CD4-positive, CD25-positive, alpha-beta regulatory T cell (primary cell): ENCODE data around the gene MAPK12. TPM values are rescaled to one million over a fixed set of nuclear protein-coding genes. Genes with fewer than 3 reads are reported as not detected.
A peak's percentile ranks its signal among the peaks of the same experiment; 100 is the strongest.

Source experiments
- ATAC-seq, 2 donors: fragments of 150-1000 bp; cut with Tn5 transposase; one replicate each; pipeline ENCODE4 v1.10.0; 2021; ENCODE audit warnings: low read depth in 2 of 2, moderate number of reproducible peaks in 2 of 2, moderate library complexity in 1 of 2
- DNase-seq, 3 donors: peaks; one replicate each; pipeline versions ENCODE4 v3.0.0 to v3.0.0-alpha.2; 2012 to 2022; ENCODE audit warnings: mixed read lengths in 1 of 3
- H3K27ac ChIP-seq: one replicate; pipeline ENCODE4 v1.7.0; 2013; ENCODE audit warnings: mild to moderate bottlenecking, low read length; ENCODE audit not compliant: insufficient read depth, poor library complexity, severe bottlenecking
- H3K27me3 ChIP-seq: one replicate; pipeline ENCODE4 v1.7.0; 2013; ENCODE audit warnings: low read length; ENCODE audit not compliant: control insufficient read depth, insufficient read depth
- H3K36me3 ChIP-seq: one replicate; pipeline ENCODE4 v1.7.0; 2013; ENCODE audit warnings: mild to moderate bottlenecking, low read length, moderate library complexity; ENCODE audit not compliant: control insufficient read depth, insufficient read depth
- H3K4me1 ChIP-seq: 2 replicates; pipeline ENCODE4 v1.7.0; 2013; ENCODE audit warnings: mild to moderate bottlenecking, low read length; ENCODE audit not compliant: insufficient read depth, control insufficient read depth, poor library complexity, severe bottlenecking
- H3K4me3 ChIP-seq: one replicate; pipeline ENCODE4 v1.7.0; 2013; ENCODE audit warnings: low read depth, mild to moderate bottlenecking, low read length, moderate library complexity
- H3K9me3 ChIP-seq, 2 experiments: 1 replicate in 1 of 2; 2 replicates in 1 of 2; pipeline ENCODE4 v1.7.0; 2013; ENCODE audit warnings: low read length in 2 of 2, mild to moderate bottlenecking in 1 of 2, moderate library complexity in 1 of 2; ENCODE audit not compliant: control insufficient read depth in 2 of 2
- H3K27ac Mint-ChIP-seq, 3 donors: one replicate each; pipeline ENCODE4 v1.8.0; 2020 to 2022; ENCODE audit warnings: mild to moderate bottlenecking in 3 of 3, mixed read lengths in 3 of 3, moderate library complexity in 2 of 3
- H3K27me3 Mint-ChIP-seq: one replicate; pipeline ENCODE4 v1.8.0; 2022; ENCODE audit warnings: mild to moderate bottlenecking, mixed read lengths
- H3K36me3 Mint-ChIP-seq: one replicate; pipeline ENCODE4 v1.8.0; 2020; ENCODE audit warnings: mixed read lengths
- H3K4me1 Mint-ChIP-seq, 4 donors: one replicate each; pipeline ENCODE4 v1.8.0; 2020 to 2022; ENCODE audit warnings: mixed read lengths in 4 of 4, mild to moderate bottlenecking in 1 of 4
- H3K4me3 Mint-ChIP-seq, 4 donors: one replicate each; pipeline ENCODE4 v1.8.0; 2020 to 2022; ENCODE audit warnings: mild to moderate bottlenecking in 4 of 4, mixed read lengths in 4 of 4, moderate library complexity in 3 of 4
- H3K9me3 Mint-ChIP-seq, 7 donors: one replicate each; pipeline ENCODE4 v1.8.0; 2020 to 2022; ENCODE audit warnings: mixed read lengths in 7 of 7, mild to moderate bottlenecking in 3 of 7, moderate library complexity in 2 of 7
- polyA plus RNA-seq, 4 donors: library from polyadenylated mRNA; unstranded; fragments of 300-500 nt; fragmentation: Illumina TruSeq; gene quantifications; one replicate each; pipeline ENCODE4 v1.2.3, GENCODE V29; 2021
- total RNA-seq: library from RNA; stranded (reverse); gene quantifications from one replicate; pipeline ENCODE4 v1.2.3, GENCODE V29; 2022

The MAPK12 gene
- total RNA-seq, result 2.0 TPM
- polyA plus RNA-seq, result under 1 TPM in 2 of 4 donors, not detected in 2; 0.03 to 0.05 TPM

GRCh38 chr22:50261615-50262459 is at the start of gene MAPK12:
TSS of gene MAPK12 (minus strand) at chr22:50261683. CDS start at chr22:50261509, 174 bp downstream.
- peaks cover 12% of the 10 kb centered on the region for H3K4me1 ChIP-seq
- Mint-ChIP-seq H3K4me1 (peaks cover 0 to 10% (median under 1%) of the 10 kb centered on the region in 4 donors), H3K27me3 (peaks cover 34% of the 10 kb centered on the region), H3K9me3 (no peaks in the 10 kb centered on the region), H3K4me3 (peak within 1 kb of the TSS in 3 of 4 donors; percentile 38 to 70 (median 46)), H3K36me3 (no peaks in the 10 kb centered on the region), H3K27ac (peak within 1 kb of the TSS in 1 of 3 donors; percentile 26)
- H3K36me3 ChIP-seq, result no peaks in the 10 kb centered on the region
- no peak within 1 kb of the TSS for H3K27ac ChIP-seq
- H3K4me3 ChIP-seq, result no peak within 1 kb of the TSS
- H3K9me3 ChIP-seq, result no peaks in the 10 kb centered on the region
- ATAC-seq (no peak), DNase-seq (no peak)
- no peaks in the 10 kb centered on the region for H3K27me3 ChIP-seq

GRCh38 chr22:50310949-50311444 is 49.5 kb upstream of the MAPK12 start:
- Histone ChIP-seq H3K27me3 (no peaks in the 10 kb centered on the region), H3K36me3 (no peaks in the 10 kb centered on the region), H3K9me3 (no peaks in the 10 kb centered on the region), H3K4me1 (peaks cover 28% of the 10 kb centered on the region), H3K27ac (no peak overlapping the region), H3K4me3 (no peak overlapping the region)
- ATAC-seq (no peak), DNase-seq (no peak)
- Mint-ChIP-seq H3K9me3 (peaks cover 0 to 1% (median 0%) of the 10 kb centered on the region in 7 donors), H3K27ac (peak overlapping the region in 1 of 3 donors; percentile 76), H3K36me3 (no peaks in the 10 kb centered on the region), H3K27me3 (peaks cover 12% of the 10 kb centered on the region), H3K4me1 (peaks cover 0 to 26% (median 12%) of the 10 kb centered on the region in 4 donors), H3K4me3 (no peak overlapping the region)

- ATAC-seq (no peak), DNase-seq (no peak)
- Mint-ChIP-seq H3K27ac (peak overlapping the region in 1 of 3 donors; percentile 85), H3K27me3 (peaks cover 21% of the 10 kb centered on the region), H3K36me3 (no peaks in the 10 kb centered on the region), H3K9me3 (peaks cover 0 to 1% (median 0%) of the 10 kb centered on the region in 7 donors), H3K4me1 (peaks cover 0 to 25% (median 8%) of the 10 kb centered on the region in 4 donors), H3K4me3 (no peak overlapping the region)
- no peak overlapping the region for H3K27ac ChIP-seq
- no peaks in the 10 kb centered on the region for H3K36me3 ChIP-seq
- H3K27me3 ChIP-seq, result no peaks in the 10 kb centered on the region
- H3K4me3 ChIP-seq, result no peak overlapping the region
- H3K9me3 ChIP-seq, result no peaks in the 10 kb centered on the region
- H3K4me1 ChIP-seq, result peaks cover 29% of the 10 kb centered on the region
Measured at GRCh38 chr22:50310031-50310722, 48.7 kb upstream of the MAPK12 start.

GRCh38 chr22:50309601-50309991 is 48.1 kb upstream of the MAPK12 start:
- H3K9me3 ChIP-seq, result no peaks in the 10 kb centered on the region
- peaks cover 23% of the 10 kb centered on the region for H3K4me1 ChIP-seq
- Mint-ChIP-seq H3K9me3 (peaks cover 0 to 1% (median 0%) of the 10 kb centered on the region in 7 donors), H3K4me1 (peaks cover 0 to 22% (median 8%) of the 10 kb centered on the region in 4 donors), H3K4me3 (no peak overlapping the region), H3K36me3 (no peaks in the 10 kb centered on the region), H3K27ac (no peak overlapping the region), H3K27me3 (peaks cover 26% of the 10 kb centered on the region)
- no peaks in the 10 kb centered on the region for H3K36me3 ChIP-seq
- H3K4me3 ChIP-seq, result no peak overlapping the region
- no peaks in the 10 kb centered on the region for H3K27me3 ChIP-seq
- H3K27ac ChIP-seq, result no peak overlapping the region
- ATAC-seq, result no peak
- no peak for DNase-seq

GRCh38 chr22:50308986-50309600 is 47.6 kb upstream of the MAPK12 start:
- DNase-seq (no peak), ATAC-seq (no peak)
- peak overlapping the region in 3 of 4 donors; percentile 6 to 48 (median 46) for H3K4me3 Mint-ChIP-seq
- H3K36me3 Mint-ChIP-seq, result no peaks in the 10 kb centered on the region
- peaks cover 0 to 19% (median 3%) of the 10 kb centered on the region in 4 donors for H3K4me1 Mint-ChIP-seq
- H3K4me3 ChIP-seq, result no peak overlapping the region
- no peaks in the 10 kb centered on the region for H3K9me3 ChIP-seq
- peaks cover 0 to 2% (median 0%) of the 10 kb centered on the region in 7 donors for H3K9me3 Mint-ChIP-seq
- H3K27me3 ChIP-seq, result no peaks in the 10 kb centered on the region
- peak overlapping the region in 1 of 3 donors; percentile 80 for H3K27ac Mint-ChIP-seq
- no peak overlapping the region for H3K27ac ChIP-seq
- no peaks in the 10 kb centered on the region for H3K36me3 ChIP-seq
- H3K4me1 ChIP-seq, result peaks cover 18% of the 10 kb centered on the region
- H3K27me3 Mint-ChIP-seq, result peaks cover 26% of the 10 kb centered on the region

- H3K36me3 ChIP-seq, result no peaks in the 10 kb centered on the region
- no peak overlapping the region for H3K27ac ChIP-seq
- no peaks in the 10 kb centered on the region for H3K9me3 ChIP-seq
- H3K4me3 ChIP-seq, result no peak overlapping the region
- Mint-ChIP-seq H3K4me1 (peaks cover 0 to 14% (median 3%) of the 10 kb centered on the region in 4 donors), H3K36me3 (no peaks in the 10 kb centered on the region), H3K27ac (peak overlapping the region in 1 of 3 donors; percentile 80), H3K4me3 (peak overlapping the region in 3 of 4 donors; percentile 6 to 48 (median 46)), H3K27me3 (peaks cover 26% of the 10 kb centered on the region), H3K9me3 (peaks cover 0 to 2% (median 0%) of the 10 kb centered on the region in 7 donors)
- peaks cover 13% of the 10 kb centered on the region for H3K4me1 ChIP-seq
- no peaks in the 10 kb centered on the region for H3K27me3 ChIP-seq
- ATAC-seq (no peak), DNase-seq (no peak)
Measured at GRCh38 chr22:50308597-50308935, 47.1 kb upstream of the MAPK12 start.

- H3K4me3 ChIP-seq, result no peak overlapping the region
- no peak overlapping the region for H3K27ac Mint-ChIP-seq
- DNase-seq, result no peak
- no peaks in the 10 kb centered on the region for H3K36me3 Mint-ChIP-seq
- H3K27me3 Mint-ChIP-seq, result peaks cover 30% of the 10 kb centered on the region
- peak overlapping the region in 1 of 4 donors; percentile 6 for H3K4me3 Mint-ChIP-seq
- no peaks in the 10 kb centered on the region for H3K9me3 ChIP-seq
- no peaks in the 10 kb centered on the region for H3K27me3 ChIP-seq
- peaks cover 12% of the 10 kb centered on the region for H3K4me1 ChIP-seq
- peaks cover 0 to 13% (median 3%) of the 10 kb centered on the region in 4 donors for H3K4me1 Mint-ChIP-seq
- H3K27ac ChIP-seq, result no peak overlapping the region
- H3K36me3 ChIP-seq, result no peaks in the 10 kb centered on the region
- H3K9me3 Mint-ChIP-seq, result peaks cover 0 to 2% (median 0%) of the 10 kb centered on the region in 7 donors
- no peak for ATAC-seq
Measured at GRCh38 chr22:50307890-50308596, 46.6 kb upstream of the MAPK12 start.
